HL-60 (cell line): ENCODE results near the gene ZNF236.

Experiments
- GABPA ChIP-seq: IDR thresholded peaks from 2 replicates; pipeline ENCODE4 v1.6.1; 2012; ENCODE audit warnings: low read depth
- POLR2AphosphoS5 ChIP-seq: IDR thresholded peaks from 2 replicates; pipeline ENCODE4 v1.6.1; 2012; ENCODE audit warnings: low read depth
- TF ChIP-seq, protein P1 (sequence below): IDR thresholded peaks from one replicate; pipeline ENCODE4 v1.5.1; 2011; ENCODE audit warnings: low read length, control low read depth, inconsistent platforms; ENCODE audit not compliant: insufficient read depth
- TF ChIP-seq, protein P2 (sequence below): IDR thresholded peaks from 2 replicates; pipeline ENCODE4 v1.6.1; 2012; ENCODE audit warnings: low read depth; ENCODE audit not compliant: insufficient replicate concordance

DNA sequence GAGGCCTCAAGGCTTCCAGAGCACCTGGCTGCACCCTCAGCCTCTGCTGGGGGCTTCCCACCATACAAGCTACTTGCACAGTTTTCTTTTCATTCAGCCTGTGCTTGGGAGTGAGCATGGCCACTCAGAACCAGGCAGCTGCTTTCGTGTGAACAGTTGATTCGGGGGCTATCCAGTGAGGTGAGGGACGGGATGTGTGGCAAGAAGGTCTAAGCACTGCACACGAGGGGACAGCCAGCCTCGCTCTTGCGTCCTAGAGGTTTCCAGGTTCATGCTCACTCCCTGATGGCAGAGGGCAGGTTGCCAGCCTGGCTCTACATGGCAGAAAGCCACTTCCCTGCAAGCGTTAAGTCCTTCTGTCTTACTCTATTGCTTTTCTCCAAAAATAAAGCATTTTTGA lies 164.0 kb downstream of the ZNF236 start:
- TF ChIP-seq, protein P1, sequence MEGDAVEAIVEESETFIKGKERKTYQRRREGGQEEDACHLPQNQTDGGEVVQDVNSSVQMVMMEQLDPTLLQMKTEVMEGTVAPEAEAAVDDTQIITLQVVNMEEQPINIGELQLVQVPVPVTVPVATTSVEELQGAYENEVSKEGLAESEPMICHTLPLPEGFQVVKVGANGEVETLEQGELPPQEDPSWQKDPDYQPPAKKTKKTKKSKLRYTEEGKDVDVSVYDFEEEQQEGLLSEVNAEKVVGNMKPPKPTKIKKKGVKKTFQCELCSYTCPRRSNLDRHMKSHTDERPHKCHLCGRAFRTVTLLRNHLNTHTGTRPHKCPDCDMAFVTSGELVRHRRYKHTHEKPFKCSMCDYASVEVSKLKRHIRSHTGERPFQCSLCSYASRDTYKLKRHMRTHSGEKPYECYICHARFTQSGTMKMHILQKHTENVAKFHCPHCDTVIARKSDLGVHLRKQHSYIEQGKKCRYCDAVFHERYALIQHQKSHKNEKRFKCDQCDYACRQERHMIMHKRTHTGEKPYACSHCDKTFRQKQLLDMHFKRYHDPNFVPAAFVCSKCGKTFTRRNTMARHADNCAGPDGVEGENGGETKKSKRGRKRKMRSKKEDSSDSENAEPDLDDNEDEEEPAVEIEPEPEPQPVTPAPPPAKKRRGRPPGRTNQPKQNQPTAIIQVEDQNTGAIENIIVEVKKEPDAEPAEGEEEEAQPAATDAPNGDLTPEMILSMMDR: no peak
- TF ChIP-seq GABPA (no peak), POLR2AphosphoS5 (no peak)
- TF ChIP-seq, protein P2, sequence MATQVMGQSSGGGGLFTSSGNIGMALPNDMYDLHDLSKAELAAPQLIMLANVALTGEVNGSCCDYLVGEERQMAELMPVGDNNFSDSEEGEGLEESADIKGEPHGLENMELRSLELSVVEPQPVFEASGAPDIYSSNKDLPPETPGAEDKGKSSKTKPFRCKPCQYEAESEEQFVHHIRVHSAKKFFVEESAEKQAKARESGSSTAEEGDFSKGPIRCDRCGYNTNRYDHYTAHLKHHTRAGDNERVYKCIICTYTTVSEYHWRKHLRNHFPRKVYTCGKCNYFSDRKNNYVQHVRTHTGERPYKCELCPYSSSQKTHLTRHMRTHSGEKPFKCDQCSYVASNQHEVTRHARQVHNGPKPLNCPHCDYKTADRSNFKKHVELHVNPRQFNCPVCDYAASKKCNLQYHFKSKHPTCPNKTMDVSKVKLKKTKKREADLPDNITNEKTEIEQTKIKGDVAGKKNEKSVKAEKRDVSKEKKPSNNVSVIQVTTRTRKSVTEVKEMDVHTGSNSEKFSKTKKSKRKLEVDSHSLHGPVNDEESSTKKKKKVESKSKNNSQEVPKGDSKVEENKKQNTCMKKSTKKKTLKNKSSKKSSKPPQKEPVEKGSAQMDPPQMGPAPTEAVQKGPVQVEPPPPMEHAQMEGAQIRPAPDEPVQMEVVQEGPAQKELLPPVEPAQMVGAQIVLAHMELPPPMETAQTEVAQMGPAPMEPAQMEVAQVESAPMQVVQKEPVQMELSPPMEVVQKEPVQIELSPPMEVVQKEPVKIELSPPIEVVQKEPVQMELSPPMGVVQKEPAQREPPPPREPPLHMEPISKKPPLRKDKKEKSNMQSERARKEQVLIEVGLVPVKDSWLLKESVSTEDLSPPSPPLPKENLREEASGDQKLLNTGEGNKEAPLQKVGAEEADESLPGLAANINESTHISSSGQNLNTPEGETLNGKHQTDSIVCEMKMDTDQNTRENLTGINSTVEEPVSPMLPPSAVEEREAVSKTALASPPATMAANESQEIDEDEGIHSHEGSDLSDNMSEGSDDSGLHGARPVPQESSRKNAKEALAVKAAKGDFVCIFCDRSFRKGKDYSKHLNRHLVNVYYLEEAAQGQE: no peak
